HepG2 (cell line): ENCODE results near the gene TPSAB1.
"Not testable (repeated sequence)": the region's sequence is repeated elsewhere in the genome, so short reads cannot be mapped to it uniquely, and the experiment has no call there.

Experiments used
- JUND ChIP-seq: sonication (generic); formaldehyde crosslinking; IDR thresholded peaks from 2 replicates; pipeline ENCODE4 v1.8.0; 2022; ENCODE audit warnings: mild to moderate bottlenecking, missing genetic modification reagents
- NCOA2 ChIP-seq: sonication (generic); formaldehyde crosslinking; IDR thresholded peaks from 2 replicates; pipeline ENCODE4 v1.8.0; 2022; ENCODE audit warnings: inconsistent platforms

GRCh38 chr16:1230084-1230470 is 10.4 kb upstream of the TPSAB1 start, which contains the start of gene TPSB2:
- not testable (repeated sequence) for TF ChIP-seq JUND, NCOA2 (CRISPR knock-in tag)
